HG03432 (cell line): ENCODE data around the gene LCOR.
"Not testable (repeated sequence)": the region's sequence is repeated elsewhere in the genome, so short reads cannot be mapped to it uniquely, and the experiment has no call there.

Source experiments
- ATAC-seq: cut with Tn5 transposase; IDR thresholded peaks from one replicate; pipeline ENCODE4 v1.9.1; 2021; ENCODE audit warnings: mild to moderate bottlenecking, moderate library complexity; ENCODE audit not compliant: unreplicated experiment

Gene LCOR

GRCh38 chr10:96838529-96838928 is 6.4 kb downstream of the LCOR start:
- no peak for ATAC-seq

- no peak for ATAC-seq
Measured at GRCh38 chr10:96840841-96841518, 8.9 kb downstream of the LCOR start.

GRCh38 chr10:96842896-96843723 is 11.0 kb downstream of the LCOR start:
- ATAC-seq: no peak

GRCh38 chr10:96843823-96844222 is 11.7 kb downstream of the LCOR start:
- ATAC-seq: no peak

GRCh38 chr10:96846395-96846794 is 14.3 kb downstream of the LCOR start:
- no peak for ATAC-seq

GRCh38 chr10:96846926-96847325 is 14.8 kb downstream of the LCOR start:
- ATAC-seq: no peak

GRCh38 chr10:96847356-96847755 is 15.3 kb downstream of the LCOR start:
- ATAC-seq: not testable (repeated sequence)

- ATAC-seq: no peak
Measured at GRCh38 chr10:96850113-96850512, 18.0 kb downstream of the LCOR start.

- no peak for ATAC-seq
Measured at GRCh38 chr10:96850825-96851224, 18.7 kb downstream of the LCOR start.

- ATAC-seq: no peak
Measured at GRCh38 chr10:96851281-96851680, 19.2 kb downstream of the LCOR start.

- no peak for ATAC-seq
Measured at GRCh38 chr10:96856317-96856716, 24.2 kb downstream of the LCOR start.

GRCh38 chr10:96857301-96858012 is 25.4 kb downstream of the LCOR start:
- no peak for ATAC-seq

GRCh38 chr10:96858038-96858705 is 26.1 kb downstream of the LCOR start:
- ATAC-seq: no peak

- no peak for ATAC-seq
Measured at GRCh38 chr10:96858706-96859050, 26.6 kb downstream of the LCOR start.

GRCh38 chr10:96860631-96861277 is 28.7 kb downstream of the LCOR start:
- no peak for ATAC-seq

- peak; percentile 80 for ATAC-seq
Measured at GRCh38 chr10:96863922-96864543, 31.9 kb downstream of the LCOR start.

GRCh38 chr10:96873086-96873485 is 41.0 kb downstream of the LCOR start:
- no peak for ATAC-seq

GRCh38 chr10:96873756-96874467 is 41.8 kb downstream of the LCOR start:
- ATAC-seq: no peak

- no peak for ATAC-seq
Measured at GRCh38 chr10:96878057-96878456, 46.0 kb downstream of the LCOR start.

- ATAC-seq: no peak
Measured at GRCh38 chr10:96880575-96880974, 48.5 kb downstream of the LCOR start.
